K562 (cell line): ENCODE measurements around the gene WDR70.

ENCODE experiments used
- ATF3 ChIP-seq, 2 experiments: fragments of 450-650 bp in 1 of 2; sonication (generic) in 1 of 2; formaldehyde crosslinking in 1 of 2; IDR thresholded peaks in 1 of 2; conservative IDR thresholded peaks in 1 of 2; 2 replicates each; pipeline versions ENCODE4 v1.6.1 to v1.8.1; 2016 to 2023; ENCODE audit warnings: mild to moderate bottlenecking in 2 of 2, moderate library complexity in 2 of 2, inconsistent platforms in 1 of 2, missing genetic modification reagents in 1 of 2
- CTCF ChIP-seq, 3 experiments: IDR thresholded peaks in 2 of 3; conservative IDR thresholded peaks in 1 of 3; 2 replicates each; pipeline ENCODE4 v1.5.1; 2011 to 2012; ENCODE audit warnings: low read length in 3 of 3, mild to moderate bottlenecking in 3 of 3, control low read depth in 2 of 3, improper control_type of control experiment in 1 of 3, inconsistent platforms in 1 of 3, low read depth in 1 of 3, mixed read lengths in 1 of 3, moderate library complexity in 1 of 3; ENCODE audit not compliant: insufficient read depth in 2 of 3
- FOXK1 ChIP-seq: sonication (generic); formaldehyde crosslinking; IDR thresholded peaks from 2 replicates; pipeline ENCODE4 v1.8.0; 2022; ENCODE audit warnings: missing genetic modification reagents, mild to moderate bottlenecking, borderline replicate concordance
- HNRNPH1 ChIP-seq: fragments of 200-400 bp; formaldehyde crosslinking; optimal IDR thresholded peaks from 2 replicates; pipeline ENCODE3; 2017; ENCODE audit warnings: low read depth, mild to moderate bottlenecking, low read length, moderate library complexity
- MLX ChIP-seq, 2 experiments: fragments of 450-650 bp in 1 of 2; sonication (generic) in 1 of 2; formaldehyde crosslinking; conservative IDR thresholded peaks; 2 replicates each; pipeline versions ENCODE4 v1.4.0 to v1.8.1; 2020 to 2022; ENCODE audit warnings: mild to moderate bottlenecking in 1 of 2, missing genetic modification reagents in 1 of 2
- NONO ChIP-seq, 2 experiments: fragments of 200-400 bp in 1 of 2; fragments of 450-650 bp in 1 of 2; formaldehyde crosslinking in 1 of 2; IDR thresholded peaks; 2 replicates each; pipeline ENCODE4 v1.6.1; 2017; ENCODE audit warnings: low read depth in 2 of 2, mild to moderate bottlenecking in 2 of 2, moderate library complexity in 2 of 2, low read length in 1 of 2
- RB1 ChIP-seq: fragments of 450-650 bp; IDR thresholded peaks from 2 replicates; pipeline ENCODE4 v1.6.1; 2017; ENCODE audit warnings: low read depth, mild to moderate bottlenecking
- TFAP4 ChIP-seq: sonication (generic); formaldehyde crosslinking; IDR thresholded peaks from 2 replicates; pipeline ENCODE4 v1.8.0; 2022; ENCODE audit warnings: missing genetic modification reagents, mild to moderate bottlenecking, moderate library complexity, borderline replicate concordance

GRCh38 chr5:37738057-37738691 lies 359.1 kb downstream of the WDR70 start:
- no peak for TF ChIP-seq FOXK1 (CRISPR knock-in tag)
- TF ChIP-seq NONO (IDR thresholded peaks at IDR 0.05; ENCODE audit: low read depth in 2 of 2, low read length in 1 of 2): no peak
- peak; percentile 67; the same call in 1 of the 2 replicates for TF ChIP-seq ATF3 (IDR thresholded peaks at IDR 0.05)
- no peak for TF ChIP-seq ATF3 (CRISPR knock-in tag; conservative IDR thresholded peaks at IDR 0.05)
- no peak for TF ChIP-seq MLX (CRISPR knock-in tag; conservative IDR thresholded peaks at IDR 0.05)
- no peak for TF ChIP-seq CTCF (IDR thresholded peaks at IDR 0.05 in 2 of 3, conservative IDR thresholded peaks at IDR 0.05 in 1 of 3; ENCODE audit: insufficient read depth in 2 of 3, low read depth in 1 of 3, low read length in 3 of 3)
- no peak for TF ChIP-seq HNRNPH1
- no peak for TF ChIP-seq TFAP4 (CRISPR knock-in tag)
- no peak for TF ChIP-seq RB1
